WERI-Rb-1 (cell line): ENCODE data around the gene ORC6.

Source experiments
- DNase-seq: peaks from one replicate; pipeline ENCODE4 v3.0.0-alpha.2; 2020
- H3K27ac ChIP-seq: fragments of 250-450 bp; sonication (Bioruptor Pico); 2 replicates; pipeline ENCODE4 v1.5.1; 2020; ENCODE audit warnings: mild to moderate bottlenecking, moderate library complexity
- H3K27me3 ChIP-seq: fragments of 250-450 bp; sonication (Bioruptor Pico); 2 replicates; pipeline ENCODE4 v1.5.1; 2021; ENCODE audit warnings: mild to moderate bottlenecking, low read depth, moderate library complexity; ENCODE audit not compliant: insufficient read depth, severe bottlenecking
- H3K36me3 ChIP-seq: fragments of 250-450 bp; sonication (Bioruptor Pico); 2 replicates; pipeline ENCODE4 v1.5.1; 2020; ENCODE audit warnings: mild to moderate bottlenecking, moderate library complexity
- H3K4me3 ChIP-seq: 2 replicates; pipeline ENCODE4 v1.5.1; 2011; ENCODE audit warnings: low read depth, mild to moderate bottlenecking, control low read depth, low read length
- H3K9me3 ChIP-seq: fragments of 250-450 bp; sonication (Bioruptor Pico); 2 replicates; pipeline ENCODE4 v1.5.1; 2021; ENCODE audit warnings: mild to moderate bottlenecking, moderate library complexity; ENCODE audit not compliant: severe bottlenecking
- TF ChIP-seq, protein P1 (sequence below): IDR thresholded peaks from 2 replicates; pipeline ENCODE4 v1.5.1; 2011; ENCODE audit warnings: low read depth, mild to moderate bottlenecking, control low read depth, inconsistent platforms, low read length

The ORC6 gene

DNA sequence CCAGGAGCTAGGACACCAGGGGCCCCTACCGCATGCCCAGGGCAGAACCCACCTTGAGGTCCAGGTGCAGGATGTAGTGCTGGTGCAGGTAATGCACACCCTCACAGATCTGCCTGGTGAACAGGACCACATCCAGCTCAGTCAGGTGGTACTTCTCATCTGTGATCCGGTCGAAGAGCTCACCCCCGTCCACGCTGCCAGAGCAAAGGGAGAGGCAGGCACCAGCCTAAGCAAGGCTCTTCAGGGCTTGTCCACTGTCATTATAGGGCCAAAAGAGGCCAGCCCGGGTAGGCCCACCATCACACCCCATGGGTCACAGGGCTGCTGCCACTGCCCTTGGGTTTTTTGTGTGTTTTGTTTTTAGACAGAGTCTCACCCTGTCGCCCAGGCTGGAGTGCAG, 37.7 kb downstream of the ORC6 start:
- DNase-seq = no peak
- Histone ChIP-seq H3K27me3 (no peaks in the 10 kb centered on the region), H3K9me3 (peaks cover 6% of the 10 kb centered on the region), H3K27ac (no peak overlapping the region), H3K36me3 (no peaks in the 10 kb centered on the region), H3K4me3 (no peak overlapping the region)
- TF ChIP-seq, protein P1, sequence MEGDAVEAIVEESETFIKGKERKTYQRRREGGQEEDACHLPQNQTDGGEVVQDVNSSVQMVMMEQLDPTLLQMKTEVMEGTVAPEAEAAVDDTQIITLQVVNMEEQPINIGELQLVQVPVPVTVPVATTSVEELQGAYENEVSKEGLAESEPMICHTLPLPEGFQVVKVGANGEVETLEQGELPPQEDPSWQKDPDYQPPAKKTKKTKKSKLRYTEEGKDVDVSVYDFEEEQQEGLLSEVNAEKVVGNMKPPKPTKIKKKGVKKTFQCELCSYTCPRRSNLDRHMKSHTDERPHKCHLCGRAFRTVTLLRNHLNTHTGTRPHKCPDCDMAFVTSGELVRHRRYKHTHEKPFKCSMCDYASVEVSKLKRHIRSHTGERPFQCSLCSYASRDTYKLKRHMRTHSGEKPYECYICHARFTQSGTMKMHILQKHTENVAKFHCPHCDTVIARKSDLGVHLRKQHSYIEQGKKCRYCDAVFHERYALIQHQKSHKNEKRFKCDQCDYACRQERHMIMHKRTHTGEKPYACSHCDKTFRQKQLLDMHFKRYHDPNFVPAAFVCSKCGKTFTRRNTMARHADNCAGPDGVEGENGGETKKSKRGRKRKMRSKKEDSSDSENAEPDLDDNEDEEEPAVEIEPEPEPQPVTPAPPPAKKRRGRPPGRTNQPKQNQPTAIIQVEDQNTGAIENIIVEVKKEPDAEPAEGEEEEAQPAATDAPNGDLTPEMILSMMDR = no peak

DNA sequence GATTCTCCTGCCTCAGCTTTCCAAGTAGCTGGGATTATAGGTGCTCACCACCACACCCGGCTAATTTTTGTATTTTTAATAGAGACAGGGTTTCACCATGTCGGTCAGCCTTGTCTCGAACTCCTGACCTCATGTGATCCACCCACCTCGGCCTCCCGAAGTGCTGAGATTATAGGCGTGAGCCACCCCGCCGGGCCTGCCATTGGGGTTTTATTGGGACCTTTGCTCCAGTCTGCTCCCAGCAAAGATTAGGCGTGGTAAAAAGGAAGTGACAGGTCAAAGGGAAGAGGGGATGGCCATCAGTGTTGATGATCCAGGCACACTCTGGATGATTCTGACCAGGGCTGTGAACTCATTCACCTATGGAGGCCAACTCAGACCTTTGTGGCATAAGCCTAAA, 38.2 kb downstream of the ORC6 start:
- H3K9me3 ChIP-seq = peaks cover 6% of the 10 kb centered on the region
- no peaks in the 10 kb centered on the region for H3K36me3 ChIP-seq
- DNase-seq = no peak
- TF ChIP-seq, protein P1 = no peak
- H3K27ac ChIP-seq = no peak overlapping the region
- H3K27me3 ChIP-seq = no peaks in the 10 kb centered on the region
- H3K4me3 ChIP-seq = no peak overlapping the region

DNA sequence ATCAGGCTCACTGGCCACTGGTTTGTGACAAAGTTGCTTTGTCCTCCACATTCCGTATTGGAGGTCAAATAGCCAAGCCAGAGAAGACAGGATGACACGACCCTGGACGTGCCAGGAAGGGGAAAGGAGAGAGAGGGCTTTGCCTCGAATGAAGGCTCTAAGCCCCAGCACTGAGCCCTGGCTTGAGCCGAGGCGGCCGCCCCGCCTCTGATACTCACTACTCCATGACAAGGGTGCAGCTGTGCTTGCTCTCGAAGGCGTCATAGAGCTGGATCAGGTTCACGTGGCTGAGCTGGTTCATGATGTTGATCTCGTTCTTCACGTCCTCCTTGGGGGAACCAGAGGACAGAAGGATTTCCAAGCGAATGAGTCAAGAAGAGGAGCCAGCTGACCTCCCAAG, 39.3 kb downstream of the ORC6 start:
- TF ChIP-seq, protein P1 = no peak
- Histone ChIP-seq H3K36me3 (no peaks in the 10 kb centered on the region), H3K9me3 (peaks cover 6% of the 10 kb centered on the region), H3K27ac (no peak overlapping the region), H3K4me3 (no peak overlapping the region), H3K27me3 (no peaks in the 10 kb centered on the region)
- DNase-seq = no peak

DNA sequence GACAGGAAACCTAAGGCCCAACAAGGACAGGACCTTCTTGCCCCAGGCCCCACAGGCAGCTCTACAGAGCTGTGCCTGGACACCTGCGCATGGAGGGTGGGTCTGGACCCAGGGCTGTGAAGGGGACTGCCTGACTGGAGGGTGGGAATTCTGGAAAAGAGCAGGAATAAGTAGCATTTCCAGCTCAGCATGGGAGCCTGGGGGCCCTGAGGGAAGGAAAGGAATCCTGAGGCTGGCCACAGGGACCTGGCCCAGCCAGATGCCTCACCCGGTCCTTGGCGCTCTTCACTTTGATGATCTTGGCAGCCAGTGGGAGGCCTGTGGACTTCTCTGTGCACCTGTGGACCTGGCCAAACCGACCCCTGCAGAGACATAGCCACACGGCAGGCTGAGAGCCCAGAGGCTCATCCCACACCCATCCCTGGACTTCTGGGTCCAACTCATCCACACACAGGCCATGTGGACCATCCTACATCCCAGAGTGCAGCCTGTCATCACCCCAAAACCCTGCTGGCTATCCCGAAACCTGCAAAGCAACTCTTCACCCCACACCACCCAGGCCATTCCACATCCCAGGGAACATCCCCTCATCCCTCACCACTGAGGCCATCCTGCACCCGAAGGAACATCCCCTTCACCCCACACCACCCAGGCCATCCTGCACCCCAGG, 40.0 kb downstream of the ORC6 start:
- Histone ChIP-seq H3K9me3 (peaks cover 6% of the 10 kb centered on the region), H3K27me3 (no peaks in the 10 kb centered on the region), H3K4me3 (no peak overlapping the region), H3K36me3 (no peaks in the 10 kb centered on the region), H3K27ac (no peak overlapping the region)
- DNase-seq = no peak
- TF ChIP-seq, protein P1 = no peak

DNA sequence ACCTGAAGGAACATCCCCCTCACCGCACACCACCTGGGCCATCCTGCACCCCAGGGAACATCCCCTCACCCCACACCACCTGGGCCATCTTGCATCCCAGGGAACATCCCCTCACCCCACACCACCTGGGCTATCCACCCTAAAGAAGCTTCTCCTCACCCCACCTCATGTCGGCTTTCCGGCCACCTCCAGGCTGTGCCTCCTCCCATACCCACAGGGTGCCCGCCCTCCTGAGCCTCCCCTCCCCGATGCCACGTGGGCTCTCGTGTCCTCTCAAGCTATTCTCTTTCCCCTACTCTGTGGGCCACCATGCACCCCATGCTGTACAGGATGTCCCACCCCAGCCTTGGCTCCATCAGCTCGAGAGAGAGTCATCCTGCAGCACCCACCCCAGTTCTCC, 40.7 kb downstream of the ORC6 start:
- Histone ChIP-seq H3K27me3 (no peaks in the 10 kb centered on the region), H3K9me3 (peaks cover under 1% of the 10 kb centered on the region), H3K36me3 (no peaks in the 10 kb centered on the region), H3K4me3 (no peak overlapping the region), H3K27ac (no peak overlapping the region)
- no peak for DNase-seq
- TF ChIP-seq, protein P1 = no peak
